Ecto neural progenitor cell (in vitro differentiated cells): Measurements from ENCODE around the gene MEIKIN.

Source experiments
- DNase-seq: peaks from one replicate; pipeline ENCODE4 v3.0.0-alpha.2; 2018; ENCODE audit warnings: low spot score

MEIKIN gene, protein sequence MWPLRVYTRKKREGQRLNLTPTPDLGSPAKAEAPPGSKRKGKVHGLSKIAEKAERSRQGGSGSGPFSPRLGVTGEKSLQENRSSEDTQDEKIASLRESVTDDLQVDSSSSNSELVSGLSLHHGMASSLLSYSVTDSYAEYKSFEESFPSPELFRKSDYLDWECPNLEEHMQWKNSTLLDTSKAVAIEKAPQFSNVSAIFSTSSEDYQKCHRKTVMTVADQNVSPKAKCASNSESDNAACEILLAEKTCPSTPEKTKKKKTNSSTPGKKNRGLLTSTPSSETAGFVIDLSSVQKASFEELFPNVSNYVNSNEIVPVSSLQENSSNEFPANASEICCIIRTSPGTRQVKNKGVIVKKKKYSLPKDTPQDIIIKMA

DNA sequence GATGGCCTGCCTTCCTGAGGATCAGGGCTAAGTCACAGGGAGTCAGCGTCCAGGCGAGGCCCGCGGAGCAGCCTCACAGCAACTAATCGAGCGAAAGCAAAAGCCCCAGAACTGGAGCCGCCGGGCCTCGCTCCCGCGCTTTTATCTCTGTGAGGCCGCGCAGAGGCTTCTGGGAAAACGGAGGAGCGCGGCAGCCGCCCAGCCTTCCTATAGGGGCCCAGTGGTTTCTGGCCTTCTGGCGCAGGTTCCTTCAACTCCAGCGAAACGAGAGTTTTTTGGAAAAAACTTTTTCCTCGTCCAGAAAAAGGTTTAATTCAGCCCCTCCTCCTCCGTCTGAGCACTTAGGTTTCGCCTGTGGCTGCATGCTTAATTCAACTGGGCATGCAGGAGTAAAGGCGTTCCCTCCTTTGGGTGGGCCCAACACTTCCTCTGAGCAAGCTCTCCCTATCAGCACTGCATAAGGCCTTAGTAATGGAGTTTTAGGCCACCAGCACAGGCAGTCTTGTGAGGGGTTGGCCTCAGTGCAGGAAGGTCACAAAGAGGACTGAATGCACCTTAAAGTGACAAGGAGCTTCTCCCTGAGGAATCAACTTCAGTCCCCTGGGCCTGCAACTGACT is at the start of gene MEIKIN:
TSS of gene MEIKIN (minus strand) at position 113 of the 618 bp plus-strand sequence. CDS start 158 bp downstream, outside the sequence.
- no peak for DNase-seq

DNA sequence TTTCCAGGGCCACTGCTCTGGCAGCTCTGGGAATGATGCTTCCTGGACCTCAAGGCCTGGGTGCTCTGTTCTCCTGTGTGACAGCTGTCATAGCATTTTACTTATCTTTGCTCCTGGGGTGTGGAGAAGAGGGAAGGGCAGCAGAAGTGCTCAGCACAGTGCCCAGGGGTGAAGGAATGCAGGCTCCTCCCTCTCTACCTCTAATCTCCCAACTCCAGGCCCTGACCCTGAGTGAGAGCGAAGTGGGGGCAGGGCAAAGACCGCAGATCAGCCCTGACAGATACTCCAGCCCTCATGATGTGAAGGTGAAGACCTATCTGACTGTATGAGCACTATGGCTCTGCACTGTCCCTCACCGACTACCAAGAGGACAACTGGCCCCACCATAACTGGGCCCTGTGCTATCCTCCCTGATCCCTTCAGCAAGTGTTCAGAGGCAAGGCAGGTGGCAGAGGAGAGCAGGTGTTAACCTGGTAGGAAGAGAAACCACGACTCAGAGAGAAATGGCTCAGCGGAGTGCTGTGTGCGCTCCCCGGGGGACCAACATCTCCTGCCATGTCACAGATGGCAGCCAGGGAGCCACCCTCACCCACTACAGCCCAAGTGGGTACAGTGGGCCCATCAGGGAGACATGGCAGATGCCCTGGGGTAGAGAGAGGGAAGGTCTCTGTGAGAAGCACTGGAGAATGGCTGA is 49.2 kb upstream of the MEIKIN start:
- no peak for DNase-seq

DNA sequence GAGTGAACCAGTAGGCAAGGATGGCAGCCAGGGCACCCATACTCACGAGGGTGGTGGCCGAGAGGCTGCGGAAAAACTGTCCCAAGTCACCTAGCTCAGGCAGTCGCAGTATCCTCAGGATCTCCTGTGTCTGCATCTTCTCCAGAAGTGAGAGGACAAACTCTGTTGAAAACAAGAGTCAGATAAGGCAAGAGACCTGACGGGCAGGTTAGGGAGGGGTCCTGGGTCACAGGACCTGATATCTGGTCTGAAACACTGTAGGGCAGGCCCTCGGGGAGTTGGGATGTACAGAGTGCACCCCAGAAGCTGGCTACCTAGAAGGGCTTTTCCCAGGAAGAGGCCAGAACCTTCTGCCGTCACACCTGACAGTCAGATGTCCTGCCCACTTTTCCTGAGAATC is 48.6 kb upstream of the MEIKIN start:
- no peak for DNase-seq

DNA sequence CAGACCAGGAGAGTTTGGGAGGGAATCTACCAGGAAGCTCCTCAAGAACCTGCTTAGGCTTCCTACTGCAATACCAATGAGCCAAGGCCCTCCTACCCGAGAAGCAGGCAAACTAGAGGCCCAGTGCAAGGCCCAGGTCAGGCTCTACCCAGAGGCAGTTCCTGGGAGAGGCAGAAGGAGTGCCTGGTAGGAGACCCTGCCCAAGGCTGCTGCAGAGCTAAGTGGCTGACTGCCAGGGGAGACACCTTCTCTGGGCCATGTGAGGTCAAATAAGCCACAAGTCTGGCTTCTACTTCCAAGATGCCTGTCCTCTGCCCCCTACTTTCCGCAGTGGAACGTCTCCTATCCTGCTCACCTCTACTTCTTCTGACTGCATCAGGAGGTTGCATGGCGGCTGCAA is 48.2 kb upstream of the MEIKIN start:
- no peak for DNase-seq

DNA sequence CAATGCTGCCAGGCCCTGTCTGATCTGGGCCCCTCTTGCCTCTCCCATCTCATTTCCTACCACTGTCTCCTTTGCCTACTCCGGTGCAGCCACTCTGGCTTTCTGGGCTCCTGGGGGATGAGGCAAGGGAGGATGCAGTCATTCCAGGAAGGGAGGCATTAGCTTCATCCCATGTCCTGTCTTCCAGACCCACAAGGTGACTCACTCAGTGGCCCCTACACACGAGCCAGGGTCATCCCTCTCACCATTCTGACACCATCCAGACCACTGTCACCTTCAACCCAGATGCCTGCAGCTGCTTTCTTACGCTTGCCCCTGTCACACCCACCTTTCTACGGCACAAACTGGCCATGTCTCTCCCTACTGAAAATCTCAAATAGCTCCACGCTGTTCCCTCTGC is 46.9 kb upstream of the MEIKIN start:
- no peak for DNase-seq

DNA sequence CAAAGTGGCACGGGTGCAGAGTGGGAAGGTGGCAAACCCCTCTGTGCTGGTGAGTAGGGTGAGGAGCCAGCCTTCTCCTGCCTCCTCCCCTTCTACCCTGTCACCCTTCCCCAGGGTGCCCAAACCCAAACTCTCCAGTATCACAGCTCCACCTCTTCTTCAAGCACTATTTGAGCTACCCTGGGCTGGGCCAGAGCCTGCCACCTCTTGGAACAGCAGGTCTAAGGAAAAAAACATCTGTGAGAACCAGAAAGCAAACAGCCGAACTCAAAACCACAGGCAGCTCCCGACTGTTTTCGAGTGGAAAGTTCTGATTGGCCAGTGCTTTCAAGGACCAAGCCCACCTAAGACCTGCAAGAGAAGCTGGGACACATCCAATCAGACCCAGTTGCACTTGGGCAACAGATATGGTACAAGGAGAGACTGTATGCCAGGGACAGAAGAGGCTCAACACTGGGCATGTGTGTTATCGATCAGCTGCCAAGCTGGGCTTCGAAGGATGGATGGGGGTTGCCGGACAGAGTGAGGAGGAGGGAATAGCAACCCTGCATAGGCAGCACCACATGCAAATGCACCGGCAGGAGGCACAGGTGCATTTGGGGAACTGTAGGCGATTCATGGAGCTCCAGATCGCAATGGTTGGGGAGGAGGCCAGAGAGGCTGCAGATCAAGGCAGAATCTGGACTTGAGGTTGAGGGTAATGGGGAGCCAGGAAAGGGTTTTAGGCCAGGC is 46.3 kb upstream of the MEIKIN start:
- no peak for DNase-seq

DNA sequence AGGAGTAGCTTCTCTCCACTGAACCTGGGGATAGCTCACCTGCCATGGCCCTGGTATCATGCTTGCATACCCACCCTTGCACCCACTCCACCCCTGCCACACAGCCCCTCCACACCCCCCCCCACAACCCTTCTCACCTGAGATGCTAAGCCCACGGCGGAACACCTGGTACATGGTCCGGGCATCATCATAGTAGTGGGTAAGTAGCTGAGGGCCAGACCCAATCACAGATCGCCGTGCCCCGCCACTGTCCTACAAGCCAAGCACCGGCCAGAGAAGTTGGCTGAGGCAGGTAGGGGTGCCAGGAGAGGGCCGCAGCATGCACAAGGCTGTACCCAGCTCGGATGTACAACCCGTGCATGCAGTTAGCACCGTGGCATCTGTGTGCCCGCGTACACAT is 45.3 kb upstream of the MEIKIN start:
- no peak for DNase-seq

DNA sequence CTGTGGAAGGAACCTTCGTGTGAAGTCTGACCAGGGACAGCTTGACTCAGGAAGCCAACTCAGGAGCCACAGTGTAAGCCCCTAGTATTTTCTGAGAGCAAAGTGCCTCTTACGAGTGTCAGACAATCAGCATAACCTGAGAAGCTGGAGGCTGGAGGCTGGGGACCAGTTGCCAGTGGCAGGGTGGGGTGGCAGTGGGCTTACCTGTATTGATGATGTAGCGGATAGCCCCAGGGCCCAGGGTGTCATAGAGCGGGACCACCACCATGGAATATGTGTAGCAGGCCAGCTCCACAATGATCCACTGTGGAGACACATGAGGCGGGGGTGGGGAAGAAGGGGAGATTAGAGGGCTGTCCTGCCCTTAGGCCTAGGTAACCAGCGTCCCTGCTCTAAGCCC is 43.1 kb upstream of the MEIKIN start:
- DNase-seq: no peak

DNA sequence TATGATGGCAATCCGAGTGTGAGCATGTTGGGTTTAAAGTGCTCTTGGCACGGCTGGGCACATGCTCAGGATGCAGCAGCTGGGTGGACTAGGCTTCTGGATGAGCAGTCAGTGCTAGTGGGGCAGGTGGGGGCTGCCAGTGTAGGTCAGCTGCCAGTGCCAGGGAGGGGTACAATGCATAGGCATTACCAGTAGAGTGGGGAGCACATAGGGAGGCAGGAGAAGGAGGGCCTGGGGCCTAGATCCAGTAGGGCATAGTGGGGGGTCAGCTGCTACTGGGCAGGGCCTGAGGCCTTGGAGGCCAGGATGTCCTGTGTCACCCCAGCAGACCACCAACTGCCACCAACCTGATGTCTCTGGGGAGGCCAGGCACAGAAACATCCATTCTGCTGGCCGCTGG is 41.8 kb upstream of the MEIKIN start:
- DNase-seq: no peak

DNA sequence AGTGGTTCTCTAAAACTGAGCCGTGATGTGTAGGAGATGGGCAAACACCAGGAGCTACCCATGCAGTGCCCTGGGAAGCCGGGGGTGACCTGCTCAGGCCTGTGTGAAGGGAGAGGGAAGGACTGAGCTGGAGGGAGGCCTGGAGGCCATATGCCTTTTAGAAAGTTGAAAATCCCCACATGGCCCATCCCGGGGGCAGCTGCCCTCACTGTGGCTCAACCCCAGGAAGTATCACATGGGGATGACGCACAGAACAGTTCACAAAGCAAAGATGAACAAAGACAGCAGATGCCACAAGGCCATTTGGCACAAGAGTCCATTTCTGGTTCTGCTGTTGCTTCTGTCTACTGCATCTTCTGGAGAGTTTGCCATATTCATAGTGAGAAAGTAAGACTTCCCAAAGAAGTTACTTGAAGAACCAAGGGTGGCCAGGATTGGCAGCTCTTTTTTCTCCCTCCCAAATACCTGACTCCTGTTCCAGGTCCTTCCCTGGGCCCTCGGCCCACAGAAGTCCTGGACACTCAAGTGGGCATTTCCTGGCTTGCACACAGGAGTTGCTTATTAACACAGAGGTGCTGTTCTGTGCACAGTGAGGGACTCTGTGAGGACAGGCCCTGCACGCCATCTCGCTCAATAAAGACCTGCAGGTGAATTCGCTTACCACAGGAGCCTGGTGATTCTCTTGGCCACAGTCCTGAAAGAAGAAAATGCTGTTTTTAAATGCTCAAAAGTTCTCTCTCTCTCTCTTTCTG is 40.9 kb upstream of the MEIKIN start:
- DNase-seq: no peak

DNA sequence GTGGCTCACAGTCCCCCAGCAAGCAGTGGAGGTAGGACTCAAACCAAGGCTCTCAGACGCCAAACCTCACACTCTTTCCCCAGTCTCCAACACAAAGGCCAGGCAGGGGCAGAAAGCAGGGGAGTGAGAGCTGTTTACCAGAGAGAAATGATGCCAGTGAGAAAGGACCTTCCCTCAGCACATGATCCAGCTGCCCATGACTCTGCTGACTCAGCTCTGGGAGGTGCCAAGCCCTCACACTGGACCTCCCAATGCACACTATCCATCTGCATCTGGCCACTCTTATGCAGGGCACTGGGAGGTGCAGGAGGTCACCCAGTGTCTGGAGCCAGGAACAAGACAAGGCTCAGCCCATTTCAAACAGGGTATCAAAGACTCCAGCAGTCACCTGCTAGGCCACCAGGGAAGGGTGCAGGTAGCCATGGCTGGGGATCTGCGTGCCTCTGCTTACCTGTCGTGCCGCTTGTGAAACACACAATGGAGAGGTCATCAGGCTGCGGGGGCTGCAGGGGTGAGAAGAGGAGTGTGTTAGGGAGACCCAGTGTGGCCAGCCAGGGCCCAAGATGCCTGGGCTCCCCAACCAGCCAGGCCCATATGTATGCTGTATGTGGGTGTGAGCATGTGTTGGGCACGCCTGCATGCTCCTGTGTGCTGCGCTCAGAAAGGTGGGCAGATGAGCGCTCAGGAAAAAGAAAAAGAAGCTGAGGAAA is 39.6 kb upstream of the MEIKIN start:
- no peak for DNase-seq

DNA sequence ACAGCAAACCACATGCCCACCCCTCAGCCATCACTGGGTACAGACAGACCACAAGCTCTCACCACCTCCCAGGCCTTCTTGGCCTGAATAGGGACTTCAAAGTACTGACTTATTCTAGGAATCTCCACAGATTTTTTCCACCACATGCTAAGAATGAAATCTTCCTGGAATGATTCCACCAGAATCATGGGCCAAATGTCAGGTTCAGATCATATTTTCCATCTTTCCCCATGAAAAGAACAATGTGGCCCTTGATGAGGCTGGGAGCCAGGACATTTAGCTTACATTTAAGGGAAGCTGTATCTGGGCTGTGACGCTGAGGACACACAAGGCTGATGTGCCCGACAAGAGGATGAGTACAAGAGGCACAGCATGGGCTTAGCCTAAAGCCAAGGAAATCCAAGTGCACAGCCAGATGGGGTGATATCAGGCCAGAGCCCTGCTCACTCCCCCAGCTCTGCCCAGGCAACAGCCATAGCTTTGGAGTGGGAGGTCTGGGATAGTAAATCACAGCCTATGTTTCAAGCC is 37.8 kb upstream of the MEIKIN start:
- no peak for DNase-seq

DNA sequence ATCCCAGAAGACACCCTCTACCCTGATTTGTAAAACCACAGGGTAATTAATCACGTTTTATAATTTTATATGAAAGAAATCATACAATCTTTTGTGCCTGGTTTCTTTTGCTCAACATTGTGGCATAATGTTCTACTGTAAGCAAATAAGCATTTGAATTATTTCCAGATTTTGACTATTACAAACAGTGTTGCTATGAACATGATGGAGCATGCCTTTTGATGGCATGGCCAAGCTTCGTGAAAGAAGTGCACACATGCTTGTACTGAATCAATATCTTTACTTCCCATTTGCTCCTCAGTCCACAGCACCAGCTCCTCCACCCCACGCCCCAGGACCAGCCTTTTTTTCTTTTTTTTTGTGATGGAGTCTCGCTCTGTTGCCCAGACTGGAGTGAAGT is 36.1 kb upstream of the MEIKIN start:
- no peak for DNase-seq

DNA sequence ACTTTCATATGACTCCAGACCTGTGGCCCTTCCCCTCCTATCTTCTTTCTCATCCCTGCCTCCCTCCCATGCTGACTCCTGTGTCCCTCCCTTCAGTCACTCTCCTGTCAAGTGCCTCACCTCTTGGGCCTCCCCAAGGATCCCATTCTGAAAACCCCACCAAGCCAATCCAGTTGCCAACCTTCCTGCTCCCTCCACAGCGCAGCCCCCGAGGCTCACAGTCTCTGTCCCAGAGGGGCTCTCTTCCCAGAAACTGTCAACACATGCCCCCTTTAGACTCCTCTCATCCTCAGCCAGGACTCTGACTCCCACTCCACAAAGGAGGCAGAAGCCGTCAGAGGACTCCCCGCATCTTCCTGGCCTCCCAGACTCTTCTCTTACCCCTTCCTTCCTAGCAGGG is 35.2 kb upstream of the MEIKIN start:
- no peak for DNase-seq

DNA sequence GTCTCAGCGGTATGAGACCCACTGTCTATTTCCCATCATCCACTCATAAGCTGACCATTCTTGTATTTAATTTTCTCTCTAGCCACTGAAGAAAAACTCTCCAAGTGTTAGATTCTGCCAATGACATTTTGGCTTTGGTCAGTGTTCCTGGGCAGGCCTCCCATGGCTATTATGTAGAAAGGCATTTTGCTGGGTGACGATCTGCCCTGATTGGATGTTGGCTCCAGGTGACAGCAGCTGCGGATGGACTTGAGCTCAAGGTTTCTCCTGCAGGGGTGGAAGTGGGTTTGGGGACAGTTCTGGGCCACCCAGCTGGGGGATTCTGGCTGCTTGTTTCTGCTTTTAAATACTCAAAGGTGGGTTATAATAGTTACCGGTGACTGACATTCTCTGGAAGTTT is 34.4 kb upstream of the MEIKIN start:
- DNase-seq: no peak

DNA sequence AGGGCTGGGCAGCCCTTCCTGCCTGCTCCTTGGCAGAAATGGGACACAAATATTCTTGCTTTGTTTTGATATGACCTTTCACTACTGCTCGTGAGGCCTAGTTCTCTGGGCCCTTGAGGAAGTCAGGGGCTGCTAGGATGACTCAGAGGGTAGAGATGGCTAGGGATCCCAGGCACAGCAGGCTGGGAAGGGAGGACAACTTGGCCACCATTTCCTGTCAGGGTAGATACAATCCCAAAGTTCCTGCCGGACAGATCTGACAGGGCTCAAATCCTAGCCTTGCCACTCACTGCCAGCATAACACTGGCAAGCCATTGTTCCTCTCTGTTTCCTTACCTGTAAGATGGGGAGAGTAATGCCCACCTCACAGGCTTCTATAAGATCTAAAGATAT is 31.7 kb upstream of the MEIKIN start:
- DNase-seq: peak; percentile 14

DNA sequence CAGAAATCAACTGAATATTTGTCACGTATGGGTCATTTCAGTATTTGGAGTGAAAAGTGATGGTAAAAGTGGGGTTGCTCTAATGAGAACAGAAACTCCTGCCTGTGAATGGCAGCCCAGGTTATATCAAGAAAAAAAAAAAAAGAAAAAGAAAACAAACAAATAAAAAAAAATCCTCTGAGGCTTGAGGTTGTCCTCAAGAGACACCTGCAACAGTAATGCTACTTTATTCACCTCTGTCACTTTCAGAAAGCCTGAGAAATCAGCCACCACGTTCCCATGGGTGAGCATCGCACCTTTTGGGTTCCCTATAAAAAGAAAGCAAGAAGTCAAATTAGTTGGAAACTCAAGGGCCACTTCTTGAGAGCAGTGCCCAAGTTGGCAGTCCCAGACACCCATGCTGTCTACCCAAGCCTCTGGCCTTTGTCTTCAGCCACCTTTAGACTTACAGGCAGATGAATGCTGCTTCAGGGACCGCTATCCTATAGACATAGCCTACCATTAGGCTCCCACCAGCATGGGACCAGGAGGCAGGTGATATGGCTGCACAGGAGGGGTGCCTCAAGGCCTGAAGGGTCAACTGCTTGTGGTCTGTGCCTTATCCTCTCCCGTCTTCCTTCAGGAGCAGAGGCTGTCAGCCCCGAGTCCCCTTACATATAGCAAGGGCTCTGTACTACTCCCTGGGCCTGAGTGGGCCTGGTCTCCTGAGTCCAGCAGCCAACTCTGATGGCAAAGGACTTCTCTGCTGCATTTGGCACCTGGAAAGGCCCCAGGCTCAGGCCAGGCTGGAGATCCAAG is 31.1 kb upstream of the MEIKIN start:
- peak; percentile 1 for DNase-seq

DNA sequence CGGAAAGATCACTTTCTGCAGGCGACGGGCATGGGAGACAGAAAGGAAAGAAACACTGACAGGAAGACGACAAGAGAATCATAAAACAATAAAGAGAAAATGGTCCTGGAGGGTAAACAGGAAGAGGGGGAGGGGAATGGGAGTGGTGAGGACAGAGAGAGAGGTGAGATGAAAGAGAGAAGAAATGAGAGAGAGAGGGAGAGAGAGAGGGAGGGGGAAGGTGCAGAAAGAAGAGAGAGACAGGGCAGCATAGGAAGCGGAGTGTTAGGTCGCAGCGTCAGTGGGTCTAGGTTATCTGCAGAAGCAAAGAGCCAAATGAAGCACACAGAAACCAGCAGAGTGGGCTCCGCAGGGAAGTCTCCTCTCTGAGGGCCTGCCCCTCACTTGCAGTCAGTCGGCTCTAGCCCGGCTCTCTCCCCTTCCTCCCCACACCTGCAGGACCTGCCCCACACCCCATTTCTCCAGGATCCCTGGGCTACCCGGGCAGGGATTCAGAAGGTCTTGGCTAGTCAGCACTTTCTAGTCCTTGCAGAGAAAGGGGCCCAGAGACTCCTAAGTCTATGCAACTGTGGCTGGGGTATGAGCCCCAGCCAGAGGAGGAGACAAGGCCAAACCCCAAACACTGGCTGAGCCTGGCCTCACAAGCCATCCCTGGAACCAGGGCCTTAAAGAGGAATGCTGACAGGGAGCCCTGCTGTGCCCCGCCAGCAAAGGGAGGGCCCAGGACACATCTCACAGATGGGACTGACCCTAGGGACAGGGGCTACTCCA is 29.7 kb upstream of the MEIKIN start:
- DNase-seq: peak; percentile 40

DNA sequence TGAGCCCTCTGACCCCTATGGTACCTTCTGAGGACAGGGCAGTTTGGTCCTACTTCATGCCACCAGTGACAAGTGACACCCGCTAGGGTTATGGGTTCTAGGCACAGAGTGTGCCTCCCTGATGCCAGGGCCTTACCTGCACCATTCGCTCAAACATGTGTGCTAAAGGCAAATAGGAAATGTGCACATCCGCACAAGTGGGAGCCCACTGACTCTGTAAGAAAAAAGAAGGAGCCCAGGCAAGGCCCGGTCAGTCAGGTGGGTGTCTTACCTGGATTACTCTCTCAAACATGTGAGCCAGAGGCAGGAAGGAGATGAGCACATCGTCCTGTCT is 29.1 kb upstream of the MEIKIN start:
- DNase-seq: no peak

DNA sequence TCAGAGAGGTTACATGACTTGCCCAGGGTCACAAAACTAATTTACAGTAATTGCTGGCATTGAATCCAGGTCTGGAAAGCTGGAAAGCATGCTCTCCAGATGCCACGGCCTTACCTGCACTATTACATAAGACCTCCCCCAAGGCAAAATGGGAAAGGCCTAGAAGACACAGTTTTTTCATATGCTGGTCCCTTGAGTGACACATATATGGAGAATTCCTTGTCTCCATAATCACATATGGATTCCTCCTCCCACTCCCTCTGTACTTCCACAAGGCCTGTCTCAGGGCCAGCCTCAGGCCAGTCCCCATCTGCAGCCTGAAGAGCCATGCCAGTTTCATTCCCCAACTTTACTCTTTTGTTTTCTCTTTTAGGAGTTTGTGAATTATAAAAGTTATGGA is 28.6 kb upstream of the MEIKIN start:
- DNase-seq: no peak
